GM18502 (cell line): Measurements from ENCODE around the gene HCFC2.
"Not testable (repeated sequence)": the region's sequence is repeated elsewhere in the genome, so short reads cannot be mapped to it uniquely, and the experiment has no call there.

ENCODE experiments used
- ATAC-seq: cut with Tn5 transposase; IDR thresholded peaks from one replicate; pipeline ENCODE4 v1.9.1; 2021; ENCODE audit warnings: mild to moderate bottlenecking; ENCODE audit not compliant: unreplicated experiment, poor library complexity

The HCFC2 gene

GRCh38 chr12:104064031-104064841, at the start of gene HCFC2:
HCFC2 (plus strand) TSS chr12:104064531; CDS start chr12:104064561, 30 bp downstream.
- ATAC-seq = peak; percentile 89

DNA sequence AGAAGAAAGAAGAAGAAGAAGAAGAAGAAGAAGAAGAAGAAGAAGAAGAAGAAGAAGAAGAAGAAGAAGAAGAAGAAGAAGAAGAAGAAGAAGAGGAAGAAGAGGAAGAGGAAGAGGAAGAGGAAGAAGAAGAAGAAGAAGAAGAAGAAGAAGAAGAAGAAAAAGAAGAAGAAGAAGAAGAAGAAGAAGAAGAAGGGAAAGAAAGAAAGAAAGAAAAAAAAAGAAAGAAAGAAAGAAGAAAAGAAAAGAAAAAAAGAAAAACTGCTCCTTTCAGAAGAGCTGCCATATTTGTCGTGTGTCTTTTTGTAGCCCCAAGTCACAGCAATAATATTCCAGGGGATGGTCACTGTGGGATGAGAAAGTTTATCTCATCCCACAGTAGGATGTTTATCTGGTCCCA, 42.5 kb upstream of the HCFC2 start:
- not testable (repeated sequence) for ATAC-seq

DNA sequence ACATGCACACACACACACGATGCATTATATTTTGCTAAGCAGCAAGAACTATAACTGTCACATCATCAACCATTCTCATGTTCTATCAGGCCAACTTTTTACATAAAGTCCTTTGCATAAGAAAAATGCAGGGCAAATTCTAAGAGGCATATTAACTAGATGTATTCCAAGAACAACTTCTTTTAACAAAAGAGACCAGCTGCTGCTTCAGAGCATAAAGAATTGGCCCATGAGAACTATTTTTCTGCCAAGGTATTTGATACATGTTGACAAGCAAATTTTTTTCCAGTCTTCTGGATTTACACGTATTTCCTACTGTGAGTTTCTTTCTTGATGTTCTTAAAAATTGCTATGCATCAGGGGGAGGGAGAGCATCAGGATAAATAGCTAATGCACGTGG, 41.5 kb upstream of the HCFC2 start:
- no peak for ATAC-seq

GRCh38 chr12:104023710-104024109, 40.6 kb upstream of the HCFC2 start:
- ATAC-seq = no peak

DNA sequence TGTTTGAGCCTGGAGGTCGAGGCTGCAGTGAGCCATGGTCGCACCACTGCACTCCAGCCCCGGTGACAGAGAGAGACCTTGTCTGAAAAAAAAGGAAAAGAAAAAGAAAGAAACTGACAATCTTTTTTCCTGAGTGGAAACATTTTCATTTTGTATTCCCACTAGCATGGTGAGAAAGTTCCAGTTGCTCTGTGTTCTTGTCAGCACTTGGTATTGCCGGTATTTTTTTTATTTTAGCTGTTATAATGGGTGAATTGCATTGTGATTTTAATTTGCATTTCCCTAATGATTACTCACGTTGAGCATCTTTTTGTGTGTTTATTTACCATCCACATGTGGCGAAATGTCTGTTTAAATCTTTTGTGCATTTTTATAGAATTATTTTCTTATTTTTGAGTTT, 40.0 kb upstream of the HCFC2 start:
- no peak for ATAC-seq

DNA sequence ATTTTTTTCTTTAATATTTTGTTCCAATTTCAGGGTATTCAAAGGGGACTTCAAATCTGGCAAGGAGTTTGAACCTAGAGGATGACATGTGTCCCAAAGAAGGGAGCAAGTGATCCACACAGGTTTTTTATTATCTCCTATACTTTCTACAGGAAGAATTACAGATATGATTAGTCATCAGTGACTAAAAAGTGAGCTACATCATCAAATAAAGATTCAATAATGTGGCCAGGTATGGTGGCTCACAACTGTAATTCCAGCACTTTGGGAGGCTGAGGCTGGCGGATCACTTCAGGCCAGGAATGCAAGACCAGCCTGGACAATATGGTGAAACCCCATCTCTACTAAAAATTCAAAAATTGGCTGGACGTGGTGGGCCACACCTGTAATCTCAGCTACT, 38.6 kb upstream of the HCFC2 start:
- no peak for ATAC-seq

GRCh38 chr12:104026841-104027599, 37.3 kb upstream of the HCFC2 start:
- no peak for ATAC-seq

GRCh38 chr12:104030596-104030995, 33.7 kb upstream of the HCFC2 start:
- not testable (repeated sequence) for ATAC-seq

DNA sequence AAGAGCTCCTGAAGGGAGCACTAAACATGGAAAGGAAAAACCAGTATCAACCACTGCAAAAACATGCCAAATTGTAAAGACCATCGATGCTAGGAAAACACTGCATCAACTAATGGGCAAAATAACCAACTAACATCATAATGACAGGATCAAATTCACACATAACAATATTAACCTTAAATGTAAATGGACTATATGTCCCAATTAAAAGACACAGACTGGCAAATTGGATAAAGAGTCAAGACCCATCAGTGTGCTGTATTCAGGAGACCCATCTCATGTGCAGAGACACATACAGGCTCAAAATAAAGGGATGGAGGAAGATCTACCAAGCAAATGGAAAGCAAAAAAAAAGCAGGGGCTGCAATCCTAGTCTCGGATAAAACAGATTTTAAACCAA, 28.2 kb upstream of the HCFC2 start:
- ATAC-seq = not testable (repeated sequence)

DNA sequence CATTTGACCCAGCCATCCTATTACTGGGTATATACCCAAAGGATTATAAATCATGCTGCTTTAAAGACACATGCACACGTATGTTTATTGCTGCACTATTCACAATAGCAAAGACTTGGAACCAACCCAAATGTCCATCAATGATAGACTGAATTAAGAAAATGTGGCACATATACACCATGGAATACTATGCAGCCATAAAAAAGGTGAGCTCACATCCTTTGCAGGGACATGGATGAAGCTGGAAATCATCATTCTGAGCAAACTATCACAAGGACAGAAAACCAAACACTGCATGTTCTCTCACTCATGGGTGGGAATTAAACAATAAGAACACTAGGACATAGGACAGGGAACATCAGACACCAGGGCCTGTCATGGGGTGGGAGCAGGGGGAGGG, 24.6 kb upstream of the HCFC2 start:
- not testable (repeated sequence) for ATAC-seq

DNA sequence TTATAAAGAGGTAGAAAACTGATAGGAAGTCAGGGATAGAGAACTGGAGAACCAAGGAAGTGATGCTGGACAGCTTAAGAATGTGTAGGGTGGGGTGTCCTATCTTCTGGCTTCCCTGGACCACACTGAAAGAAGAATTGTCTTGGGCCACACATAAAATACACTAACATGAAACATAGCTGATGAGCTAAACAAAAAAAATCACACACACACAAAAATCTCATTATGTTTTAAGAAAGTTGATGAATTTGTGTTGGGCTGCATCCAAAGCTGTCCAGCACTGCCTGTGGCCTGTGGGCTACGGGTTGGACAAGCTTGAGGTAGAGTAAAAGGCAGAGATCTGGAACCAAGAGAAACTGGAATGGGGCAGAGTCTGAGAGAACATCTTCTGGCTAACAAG, 21.8 kb upstream of the HCFC2 start:
- no peak for ATAC-seq

DNA sequence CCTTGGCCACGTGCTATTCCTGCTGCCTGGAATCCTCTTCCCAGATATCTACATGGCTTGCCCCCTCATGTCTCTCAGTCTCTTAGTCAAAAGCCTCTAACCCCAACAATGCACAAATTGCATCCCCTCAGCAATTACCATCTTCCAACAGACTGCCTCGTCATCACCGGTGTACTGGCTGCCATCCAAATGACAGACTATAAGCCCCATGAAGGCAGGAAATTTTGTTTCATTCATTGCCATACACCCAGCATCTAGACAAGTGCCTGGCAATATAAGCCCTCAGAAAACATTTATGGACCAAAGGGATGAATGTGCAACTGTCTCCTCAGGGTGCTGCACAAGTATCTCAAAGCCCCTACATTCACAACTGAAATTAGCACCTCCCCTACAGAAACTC, 20.2 kb upstream of the HCFC2 start:
- no peak for ATAC-seq

- ATAC-seq = no peak
Observed at GRCh38 chr12:104046306-104046705, 18.0 kb upstream of the HCFC2 start.

- no peak for ATAC-seq
Observed at GRCh38 chr12:104048162-104048561, 16.2 kb upstream of the HCFC2 start.

DNA sequence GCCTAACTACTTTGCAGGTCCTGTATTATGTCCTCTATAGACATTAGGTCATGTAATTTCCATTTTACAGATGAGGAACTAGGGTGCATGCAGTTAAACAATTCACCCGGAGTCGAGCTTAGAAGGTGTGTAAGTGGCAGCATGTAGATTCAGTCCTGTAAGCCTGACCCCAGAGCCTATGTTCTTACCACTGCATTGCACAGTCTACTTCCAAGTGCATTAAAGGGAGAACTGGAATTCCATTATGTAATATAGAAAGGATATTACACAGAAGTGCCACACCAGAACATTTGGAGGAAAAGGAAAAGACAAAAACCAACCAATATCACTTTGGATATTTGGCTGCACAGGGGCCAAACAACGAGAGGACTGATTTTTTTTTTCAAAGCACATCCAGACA, 15.5 kb upstream of the HCFC2 start:
- ATAC-seq = no peak

GRCh38 chr12:104049278-104049902, 14.9 kb upstream of the HCFC2 start:
- ATAC-seq = no peak

DNA sequence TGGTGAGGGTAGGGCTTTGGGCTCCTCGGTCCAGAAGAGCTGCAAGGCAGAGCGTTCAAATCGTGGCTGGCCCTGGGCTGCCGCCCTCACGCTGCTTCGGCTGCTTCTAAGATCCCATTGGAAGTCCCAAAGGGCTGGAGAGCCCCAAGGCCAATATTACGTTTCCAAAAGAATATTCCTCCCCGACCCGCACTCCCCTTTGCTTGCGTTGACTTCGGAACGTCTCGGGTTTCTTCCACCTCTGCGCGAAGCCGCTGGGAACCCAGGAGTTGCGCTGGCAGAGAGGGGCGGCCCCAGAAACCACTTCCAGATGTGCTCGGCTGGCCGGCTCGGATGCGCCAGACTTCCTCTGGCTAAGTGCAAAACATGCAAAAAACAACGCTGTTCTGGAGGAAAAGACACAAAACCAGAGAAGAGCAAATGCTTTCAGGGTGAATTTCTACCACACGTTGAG, 14.4 kb upstream of the HCFC2 start, which contains the start of gene GLT8D2:
Gene GLT8D2, minus strand, starts transcription at position 285 of the 454 bp plus-strand sequence. CDS start 30,539 bp downstream, outside the sequence.
- ATAC-seq = no peak

DNA sequence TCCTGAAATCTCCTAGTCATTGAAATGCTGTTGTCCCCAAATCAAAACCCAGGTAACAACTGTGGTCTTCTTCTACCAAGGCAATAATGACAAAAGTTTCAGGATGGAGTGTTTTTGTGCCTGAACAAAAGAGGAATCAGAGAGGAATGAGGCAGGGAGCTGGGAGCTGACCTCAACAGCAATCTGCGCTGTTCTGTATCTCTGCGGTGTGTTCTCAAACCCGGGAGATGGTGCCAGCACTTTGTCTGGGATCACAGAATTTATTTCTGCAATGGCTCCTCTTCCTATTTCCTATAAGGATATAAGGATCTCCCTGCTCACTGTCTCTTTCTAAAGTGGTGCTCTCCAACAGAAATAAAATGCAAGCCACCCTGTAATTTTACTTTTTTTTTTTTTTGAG, 13.9 kb upstream of the HCFC2 start:
- no peak for ATAC-seq

DNA sequence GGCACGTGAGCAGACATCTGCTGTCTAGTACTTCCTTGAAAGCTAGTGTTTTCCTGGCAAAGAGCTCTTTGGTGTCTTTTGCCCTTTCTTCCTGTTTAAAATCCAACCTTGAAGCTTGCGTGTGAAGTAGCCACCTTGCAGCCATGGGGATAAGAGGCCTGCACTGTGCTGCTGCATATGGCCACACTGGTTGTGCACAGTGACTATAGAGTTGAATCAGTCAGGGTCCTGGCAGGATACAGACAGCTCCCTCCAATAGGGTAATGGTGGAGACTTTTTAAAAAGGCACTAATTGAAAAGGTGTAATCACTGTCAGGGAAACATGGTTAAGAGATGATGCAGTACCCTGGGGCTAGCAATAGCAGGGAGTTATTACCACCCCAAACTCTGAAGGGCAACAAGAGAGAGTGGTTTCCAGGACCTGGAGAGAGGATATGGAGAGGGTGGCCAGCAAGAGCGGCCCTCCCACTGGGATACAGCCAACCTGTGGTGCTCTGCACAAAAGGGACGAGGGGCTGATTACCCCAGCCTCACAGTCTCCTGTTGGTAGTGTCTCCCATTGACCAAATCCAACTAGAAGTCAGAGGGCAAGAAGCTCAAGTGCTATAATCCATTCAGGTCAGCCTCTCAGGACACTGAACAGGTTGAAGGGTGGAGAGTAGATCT, 9.5 kb upstream of the HCFC2 start:
- ATAC-seq = no peak

DNA sequence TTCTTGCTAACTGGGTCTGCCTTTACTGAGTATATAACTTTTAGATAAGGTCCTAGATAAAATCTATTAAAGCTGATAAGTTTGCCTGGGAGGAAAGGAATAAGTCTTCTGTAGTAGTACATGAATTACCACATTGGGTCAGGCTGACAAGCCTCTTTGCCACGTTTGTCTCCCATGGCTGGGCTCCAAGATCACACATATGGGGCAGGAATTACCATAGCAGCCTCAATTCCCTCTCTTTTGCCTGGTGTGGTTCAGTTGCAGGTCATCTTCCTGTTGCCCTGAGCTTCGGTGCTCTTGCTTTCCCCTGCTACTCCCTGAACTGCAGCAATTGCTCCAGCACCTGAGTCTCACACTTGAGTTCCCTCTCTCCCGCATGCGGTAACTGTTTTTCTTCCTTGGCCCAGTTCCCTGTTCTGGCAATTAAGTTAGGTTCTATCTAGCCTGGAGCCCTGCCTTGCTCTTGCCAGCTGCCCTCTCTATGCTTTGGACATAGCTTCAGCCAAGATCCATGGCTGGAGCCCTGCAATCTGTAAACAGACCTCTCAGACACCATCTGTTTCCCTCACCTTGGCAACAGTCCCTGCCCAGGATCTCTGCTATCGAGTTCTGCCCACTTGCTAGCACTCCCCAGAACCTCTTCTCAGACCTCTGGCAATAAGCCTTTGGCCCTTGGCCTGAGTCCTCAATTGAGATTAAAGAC, 8.5 kb upstream of the HCFC2 start:
- no peak for ATAC-seq
